ENCODE measurements around the gene SOX13.

SOX13 gene

DNA sequence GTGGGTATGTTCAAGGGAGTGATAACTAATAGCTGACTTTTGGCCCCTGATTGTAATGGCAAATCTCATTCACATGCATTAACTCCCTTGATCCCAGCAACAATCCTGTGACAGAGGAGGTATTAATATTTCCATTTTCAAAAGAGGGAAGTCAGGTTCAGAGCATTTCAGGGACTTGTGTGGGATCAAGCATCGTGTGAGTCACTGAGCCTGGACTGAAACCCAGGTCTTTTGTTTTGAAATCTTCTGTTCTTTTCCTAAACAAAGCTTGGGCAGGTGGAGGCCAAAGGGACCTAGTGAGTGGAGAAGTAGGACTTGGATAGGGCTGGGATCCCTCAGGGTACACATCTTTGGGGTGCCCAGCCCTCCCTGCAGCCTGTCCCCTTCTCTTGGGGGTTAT is 41.0 kb downstream of the SOX13 start:
- Mint-ChIP-seq H3K4me3 (no peak overlapping the region), H3K27ac (no peak overlapping the region)
- DNase-seq (ENCODE audit: low spot score) = no peak

DNA sequence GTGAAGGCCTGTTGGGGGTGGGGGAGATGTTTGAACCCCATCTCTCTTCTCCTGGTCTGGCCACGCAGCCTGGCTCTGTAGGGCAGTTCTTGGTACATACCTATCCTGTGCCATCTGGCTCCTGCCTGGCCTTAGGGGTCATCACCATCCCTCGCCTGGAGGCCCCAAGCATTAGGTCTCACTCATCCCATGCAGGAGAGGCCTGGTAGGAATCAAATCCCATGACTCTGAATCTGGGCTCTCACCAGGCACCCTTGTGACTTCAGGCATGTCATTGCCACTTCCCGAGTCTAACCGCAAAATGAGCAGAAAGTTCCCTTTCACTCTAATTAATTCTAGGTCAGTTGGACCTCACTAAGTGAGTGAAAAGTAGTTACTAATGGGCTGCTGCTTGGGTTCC is 41.7 kb downstream of the SOX13 start:
- Mint-ChIP-seq H3K9me3 (no peaks in the 10 kb centered on the region), H3K27ac (no peak overlapping the region)

More for the DNA sequence above, 41.0 kb downstream of the SOX13 start:
- Mint-ChIP-seq H3K9me3 (no peaks in the 10 kb centered on the region), H3K27me3 (ENCODE audit: low read depth) (peaks cover 2% of the 10 kb centered on the region), H3K4me1 (ENCODE audit: low read depth) (no peaks in the 10 kb centered on the region), H3K36me3 (ENCODE audit: low read depth) (no peaks in the 10 kb centered on the region)

GRCh38 chr1:204115116-204115515 is 42.2 kb downstream of the SOX13 start:
- Mint-ChIP-seq H3K4me1 (ENCODE audit: low read depth) (no peaks in the 10 kb centered on the region), H3K4me3 (no peak overlapping the region), H3K27ac (no peak overlapping the region), H3K27me3 (ENCODE audit: low read depth) (no peaks in the 10 kb centered on the region), H3K36me3 (ENCODE audit: low read depth) (no peaks in the 10 kb centered on the region), H3K9me3 (no peaks in the 10 kb centered on the region)
- DNase-seq (ENCODE audit: low spot score) = no peak

More for the DNA sequence above, 41.7 kb downstream of the SOX13 start:
- DNase-seq (ENCODE audit: low spot score) = no peak
- Mint-ChIP-seq H3K4me1 (ENCODE audit: low read depth) (no peaks in the 10 kb centered on the region), H3K27me3 (ENCODE audit: low read depth) (no peaks in the 10 kb centered on the region), H3K36me3 (ENCODE audit: low read depth) (no peaks in the 10 kb centered on the region), H3K4me3 (no peak overlapping the region)

DNA sequence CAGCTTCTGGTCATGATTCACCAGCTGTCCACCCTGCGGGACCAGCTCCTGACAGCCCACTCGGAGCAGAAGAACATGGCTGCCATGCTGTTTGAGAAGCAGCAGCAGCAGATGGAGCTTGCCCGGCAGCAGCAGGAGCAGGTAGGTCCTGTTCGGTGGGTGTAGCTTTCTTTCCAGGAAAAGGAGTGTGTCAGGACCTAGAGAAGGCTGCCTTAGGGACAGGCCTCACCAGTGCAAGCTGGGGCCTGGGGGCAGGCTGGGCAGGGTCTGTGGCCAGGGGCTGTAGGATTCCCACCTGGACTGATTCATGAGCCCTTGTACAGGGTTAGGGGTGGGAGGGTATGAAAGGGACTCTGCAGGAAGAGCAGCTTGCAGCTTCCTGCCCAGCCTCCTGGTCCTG is 43.6 kb downstream of the SOX13 start:
- Mint-ChIP-seq H3K27ac (no peak overlapping the region), H3K27me3 (ENCODE audit: low read depth) (no peaks in the 10 kb centered on the region), H3K4me1 (ENCODE audit: low read depth) (no peaks in the 10 kb centered on the region), H3K36me3 (ENCODE audit: low read depth) (no peaks in the 10 kb centered on the region), H3K4me3 (no peak overlapping the region), H3K9me3 (no peaks in the 10 kb centered on the region)
- DNase-seq (ENCODE audit: low spot score) = no peak

DNA sequence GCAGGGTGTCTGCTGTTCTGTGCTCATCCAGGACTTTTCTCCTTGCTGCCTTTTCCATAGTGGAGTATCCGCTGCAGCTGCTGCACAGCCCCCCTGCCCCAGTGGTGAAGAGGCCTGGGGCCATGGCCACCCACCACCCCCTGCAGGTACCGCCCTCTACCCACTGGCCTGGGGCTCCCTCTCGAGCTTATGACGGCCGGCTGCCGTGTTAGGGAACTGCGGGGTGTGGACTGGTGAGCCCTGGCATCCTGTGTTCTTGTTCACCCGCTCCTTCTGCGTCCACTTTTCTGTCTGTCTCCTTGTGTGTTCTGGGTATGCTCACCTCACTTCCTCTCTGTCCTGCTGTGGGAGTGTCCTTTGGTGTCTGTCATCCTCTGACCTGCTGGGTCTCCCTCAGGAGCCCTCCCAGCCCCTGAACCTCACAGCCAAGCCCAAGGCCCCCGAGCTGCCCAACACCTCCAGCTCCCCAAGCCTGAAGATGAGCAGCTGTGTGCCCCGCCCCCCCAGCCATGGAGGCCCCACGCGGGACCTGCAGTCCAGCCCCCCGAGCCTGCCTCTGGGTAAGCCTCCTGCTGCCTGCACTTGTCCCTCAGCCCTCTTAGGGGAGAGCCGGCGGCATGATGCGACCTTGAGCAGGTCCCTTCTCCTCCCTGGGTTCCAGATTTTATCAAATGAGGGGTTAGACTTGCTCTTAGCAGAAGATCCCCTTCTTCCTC is 49.1 kb downstream of the SOX13 start:
- DNase-seq (ENCODE audit: low spot score) = no peak
- Mint-ChIP-seq H3K27me3 (ENCODE audit: low read depth) (no peaks in the 10 kb centered on the region), H3K4me3 (no peak overlapping the region), H3K27ac (no peak overlapping the region), H3K9me3 (no peaks in the 10 kb centered on the region), H3K4me1 (ENCODE audit: low read depth) (no peaks in the 10 kb centered on the region), H3K36me3 (ENCODE audit: low read depth) (no peaks in the 10 kb centered on the region)

DNA sequence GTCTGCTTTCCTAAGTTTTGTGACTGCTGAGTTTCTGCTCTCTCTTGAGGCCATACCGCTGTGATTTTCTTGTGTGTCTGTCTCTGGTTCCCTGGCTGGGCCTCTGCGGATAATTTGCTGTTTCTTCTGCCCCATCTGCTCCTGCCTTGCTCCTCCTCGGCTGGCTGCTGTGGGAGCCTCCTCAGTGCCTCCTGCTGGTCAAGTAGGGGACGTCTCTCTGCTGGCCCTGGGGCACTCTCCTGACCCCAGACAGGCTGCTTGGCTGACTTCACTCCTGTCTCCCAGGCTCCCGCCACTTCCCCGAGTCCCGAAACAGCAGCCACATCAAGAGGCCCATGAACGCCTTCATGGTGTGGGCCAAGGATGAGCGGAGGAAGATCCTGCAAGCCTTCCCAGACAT is 50.5 kb downstream of the SOX13 start:
- no peaks in the 10 kb centered on the region for H3K27me3 Mint-ChIP-seq (ENCODE audit: low read depth)
- no peaks in the 10 kb centered on the region for H3K36me3 Mint-ChIP-seq (ENCODE audit: low read depth)
- no peak overlapping the region for H3K4me3 Mint-ChIP-seq
- H3K9me3 Mint-ChIP-seq = no peaks in the 10 kb centered on the region
- H3K27ac Mint-ChIP-seq = no peak overlapping the region
- DNase-seq (ENCODE audit: low spot score) = no peak
- no peaks in the 10 kb centered on the region for H3K4me1 Mint-ChIP-seq (ENCODE audit: low read depth)

GRCh38 chr1:204124639-204125038 is 51.7 kb downstream of the SOX13 start:
- Mint-ChIP-seq H3K4me3 (no peak overlapping the region), H3K9me3 (no peaks in the 10 kb centered on the region), H3K4me1 (ENCODE audit: low read depth) (peaks cover 7% of the 10 kb centered on the region), H3K36me3 (ENCODE audit: low read depth) (no peaks in the 10 kb centered on the region), H3K27me3 (ENCODE audit: low read depth) (no peaks in the 10 kb centered on the region), H3K27ac (no peak overlapping the region)
- no peak for DNase-seq (ENCODE audit: low spot score)

GRCh38 chr1:204125759-204126351 is 52.9 kb downstream of the SOX13 start:
- Mint-ChIP-seq H3K27ac (no peak overlapping the region), H3K4me3 (no peak overlapping the region), H3K36me3 (ENCODE audit: low read depth) (no peaks in the 10 kb centered on the region), H3K27me3 (ENCODE audit: low read depth) (no peaks in the 10 kb centered on the region), H3K9me3 (no peaks in the 10 kb centered on the region), H3K4me1 (ENCODE audit: low read depth) (peaks cover 7% of the 10 kb centered on the region)
- no peak for DNase-seq (ENCODE audit: low spot score)

GRCh38 chr1:204126386-204126785 is 53.5 kb downstream of the SOX13 start:
- Mint-ChIP-seq H3K27ac (no peak overlapping the region), H3K4me1 (ENCODE audit: low read depth) (peaks cover 7% of the 10 kb centered on the region), H3K9me3 (no peaks in the 10 kb centered on the region), H3K27me3 (ENCODE audit: low read depth) (no peaks in the 10 kb centered on the region), H3K4me3 (no peak overlapping the region), H3K36me3 (ENCODE audit: low read depth) (no peaks in the 10 kb centered on the region)
- no peak for DNase-seq (ENCODE audit: low spot score)

DNA sequence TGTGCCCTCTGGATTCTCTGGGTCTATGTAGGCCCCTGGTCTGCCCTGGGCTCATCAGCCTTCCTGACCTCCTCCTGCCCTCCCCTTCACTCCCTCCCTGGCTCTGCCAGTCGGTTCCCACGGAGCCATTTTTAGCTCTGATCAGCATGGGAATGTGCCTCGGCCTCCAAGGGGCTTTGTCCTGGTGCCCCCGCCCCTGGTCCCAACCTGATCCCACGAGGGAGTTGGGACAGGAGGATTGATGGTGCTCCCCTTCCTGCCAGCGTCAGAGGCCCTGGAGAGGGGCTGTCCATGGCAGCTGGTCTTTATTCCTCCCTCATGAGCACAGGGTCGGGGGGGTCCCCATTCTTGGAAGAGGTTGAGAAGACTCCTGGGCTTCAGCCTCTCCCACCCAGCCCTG is 54.0 kb downstream of the SOX13 start:
- Mint-ChIP-seq H3K27ac (no peak overlapping the region), H3K4me1 (ENCODE audit: low read depth) (peaks cover 7% of the 10 kb centered on the region), H3K9me3 (no peaks in the 10 kb centered on the region), H3K36me3 (ENCODE audit: low read depth) (no peaks in the 10 kb centered on the region), H3K27me3 (ENCODE audit: low read depth) (no peaks in the 10 kb centered on the region), H3K4me3 (no peak overlapping the region)
- no peak for DNase-seq (ENCODE audit: low spot score)

- no peak overlapping the region for H3K4me3 Mint-ChIP-seq
Observed at GRCh38 chr1:204127597-204128242, 54.8 kb downstream of the SOX13 start.

DNA sequence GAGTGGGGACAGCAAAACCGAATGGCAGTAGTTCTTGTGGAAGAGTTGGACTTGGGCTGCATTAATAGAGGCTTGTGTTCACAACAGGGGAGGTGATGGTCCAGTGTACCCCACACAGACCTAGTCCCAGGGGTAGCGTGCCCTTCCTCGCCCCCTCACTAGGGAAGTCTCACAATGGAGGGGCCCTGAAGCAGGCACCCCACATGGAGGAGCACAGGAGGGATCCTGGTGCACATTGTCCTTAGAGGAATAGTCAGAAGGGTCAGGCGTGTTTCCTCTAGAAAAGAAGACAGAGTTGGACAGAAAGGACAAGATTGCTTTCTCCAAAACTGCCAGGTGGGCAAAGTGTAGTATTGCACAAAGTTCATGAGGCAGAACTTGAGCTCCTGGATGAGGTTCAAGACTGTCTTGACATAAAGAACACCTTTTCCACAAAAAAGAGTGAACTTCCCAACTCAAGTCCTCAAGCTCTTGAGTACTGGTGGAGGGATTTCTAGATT is 55.6 kb downstream of the SOX13 start:
- H3K4me1 Mint-ChIP-seq (ENCODE audit: low read depth) = peaks cover 7% of the 10 kb centered on the region
- no peaks in the 10 kb centered on the region for H3K9me3 Mint-ChIP-seq
- DNase-seq (ENCODE audit: low spot score) = no peak
- no peak overlapping the region for H3K27ac Mint-ChIP-seq
- H3K36me3 Mint-ChIP-seq (ENCODE audit: low read depth) = no peaks in the 10 kb centered on the region
- H3K4me3 Mint-ChIP-seq = peak overlapping the region; percentile 38
- H3K27me3 Mint-ChIP-seq (ENCODE audit: low read depth) = no peaks in the 10 kb centered on the region

More at GRCh38 chr1:204127597-204128242, 54.8 kb downstream of the SOX13 start:
- DNase-seq (ENCODE audit: low spot score) = no peak
- H3K9me3 Mint-ChIP-seq = no peaks in the 10 kb centered on the region
- H3K4me1 Mint-ChIP-seq (ENCODE audit: low read depth) = peaks cover 7% of the 10 kb centered on the region
- H3K27me3 Mint-ChIP-seq (ENCODE audit: low read depth) = no peaks in the 10 kb centered on the region
- H3K36me3 Mint-ChIP-seq (ENCODE audit: low read depth) = no peaks in the 10 kb centered on the region
- no peak overlapping the region for H3K27ac Mint-ChIP-seq

- H3K27me3 Mint-ChIP-seq (ENCODE audit: low read depth) = no peaks in the 10 kb centered on the region
- no peaks in the 10 kb centered on the region for H3K36me3 Mint-ChIP-seq (ENCODE audit: low read depth)
- H3K27ac Mint-ChIP-seq = no peak overlapping the region
- DNase-seq (ENCODE audit: low spot score) = peak; percentile 48
- peaks cover 7% of the 10 kb centered on the region for H3K4me1 Mint-ChIP-seq (ENCODE audit: low read depth)
- H3K4me3 Mint-ChIP-seq = peak overlapping the region; percentile 45
- H3K9me3 Mint-ChIP-seq = no peaks in the 10 kb centered on the region
Observed at GRCh38 chr1:204128964-204129896, 56.3 kb downstream of the SOX13 start.
